GM12878 (cell line): ENCODE results near the gene TSHZ3. TPM values are rescaled to one million over a fixed set of nuclear protein-coding genes. Genes with fewer than 3 reads are reported as not detected.

Source experiments
- ATAC-seq: fragments of 200-7000 bp; cut with Tn5 transposase; 3 replicates; pipeline ENCODE4 v1.9.1; 2020; ENCODE audit warnings: mild to moderate bottlenecking, moderate library complexity
- BruUV-seq: library from RNA; stranded (reverse); fragments of 400-500 nt; replicated peaks from 2 replicates; lab custom pipeline; 2021; lab: Mats Ljungman, UMichigan
- CTCF ChIA-PET: fragments of 300-600 bp; sonication (Branson Sonifier 250); formaldehyde crosslinking; extraction: SDS; loops from one replicate; lab custom pipeline; 2021; ENCODE audit warnings: inconsistent platforms; lab: Yijun Ruan, JAX
- POLR2A ChIA-PET: fragments of 350-600 bp; formaldehyde crosslinking; extraction: SDS; loops from one replicate; lab custom pipeline; 2021; ENCODE audit warnings: inconsistent platforms; lab: Charles Lee
- RAD21 ChIA-PET: fragments of 300-600 bp; sonication (Branson Sonifier 250); formaldehyde crosslinking; loops from one replicate; lab custom pipeline; 2023; ENCODE audit warnings: antibody characterized with exemption; ENCODE audit not compliant: unreplicated experiment; lab: Charles Lee
- SMC1A ChIA-PET: fragments of 300-600 bp; sonication (Branson Sonifier 250); formaldehyde crosslinking; loops from one replicate; lab custom pipeline; 2023; ENCODE audit not compliant: unreplicated experiment, uncharacterized antibody; lab: Charles Lee
- DNase-seq: peaks from one replicate; pipeline ENCODE4 v3.0.0-alpha.2; 2011; ENCODE audit warnings: low read depth, low spot score
- FAIRE-seq: peaks from 3 replicates; lab custom pipeline; 2011; peaks lifted over from hg19 to GRCh38; lab: Jason Lieb, UNC
- H2AFZ ChIP-seq: 2 replicates; pipeline ENCODE4 v1.6.0; 2011; ENCODE audit warnings: low read depth, low read length, control low read depth; ENCODE audit not compliant: control insufficient read depth
- H3K27ac ChIP-seq: 2 replicates; pipeline ENCODE4 v1.5.1; 2011; ENCODE audit warnings: control low read depth; ENCODE audit not compliant: control insufficient read depth, insufficient read depth
- H3K27me3 ChIP-seq, 2 experiments: replicated peaks in 1 of 2; 2 replicates each; pipeline versions ENCODE4 v1.6.0 to v1.6.1; 2011; ENCODE audit warnings: low read length in 1 of 2; ENCODE audit not compliant: control insufficient read depth in 2 of 2, insufficient read depth in 2 of 2
- H3K36me3 ChIP-seq, 2 experiments: 2 replicates each; pipeline ENCODE4 v1.5.1; 2011; ENCODE audit warnings: low read length in 1 of 2; ENCODE audit not compliant: control insufficient read depth in 2 of 2, insufficient read depth in 2 of 2
- H3K4me1 ChIP-seq: 2 replicates; pipeline ENCODE4 v1.6.1; 2011; ENCODE audit warnings: mild to moderate bottlenecking, low read length, moderate library complexity, mixed read lengths; ENCODE audit not compliant: control insufficient read depth, insufficient read depth
- H3K4me2 ChIP-seq: 2 replicates; pipeline ENCODE4 v1.6.0; 2011; ENCODE audit warnings: control low read depth; ENCODE audit not compliant: control insufficient read depth, insufficient read depth
- H3K4me3 ChIP-seq: fragments of 200-600 bp; sonication (generic); 2 replicates; pipeline ENCODE4 v1.5.1; 2016
- H3K79me2 ChIP-seq: 2 replicates; pipeline ENCODE4 v1.6.0; 2011; ENCODE audit warnings: low read length; ENCODE audit not compliant: control insufficient read depth, insufficient read depth
- H3K9ac ChIP-seq: 2 replicates; pipeline ENCODE4 v1.8.0; 2011; ENCODE audit warnings: low read length, control low read depth, mixed read lengths; ENCODE audit not compliant: control insufficient read depth, insufficient read depth
- H3K9me3 ChIP-seq: replicated peaks from 3 replicates; pipeline ENCODE4 v1.5.1; 2011; ENCODE audit warnings: mild to moderate bottlenecking, low read length; ENCODE audit not compliant: control insufficient read depth, insufficient read depth
- H4K20me1 ChIP-seq: 2 replicates; pipeline ENCODE4 v1.6.0; 2011; ENCODE audit not compliant: control insufficient read depth, insufficient read depth
- CHD1 ChIP-seq: IDR thresholded peaks from 2 replicates; pipeline ENCODE4 v1.6.1; 2012; ENCODE audit warnings: low read depth, low read length, improper control_type of control experiment
- CREM ChIP-seq: IDR thresholded peaks from 2 replicates; pipeline ENCODE4 v1.6.1; 2014; ENCODE audit warnings: antibody characterized with exemption, low read depth
- EED ChIP-seq: sonication (generic); IDR thresholded peaks from 2 replicates; pipeline ENCODE4 v1.6.1; 2016; ENCODE audit warnings: antibody characterized with exemption, low read depth
- FOS ChIP-seq: IDR thresholded peaks from 3 replicates; pipeline ENCODE4 v1.6.1; 2011; ENCODE audit warnings: borderline replicate concordance; ENCODE audit not compliant: insufficient read length; ENCODE audit errors: extremely low read depth
- FOXM1 ChIP-seq: IDR thresholded peaks from 2 replicates; pipeline ENCODE4 v1.6.1; 2012; ENCODE audit warnings: low read depth, mild to moderate bottlenecking, inconsistent platforms, low read length, moderate library complexity
- PBX3 ChIP-seq: IDR thresholded peaks from 2 replicates; pipeline ENCODE4 v1.6.1; 2011; ENCODE audit warnings: mild to moderate bottlenecking, low read depth, low read length, moderate library complexity; ENCODE audit not compliant: insufficient replicate concordance
- USF2 ChIP-seq: IDR thresholded peaks from 2 replicates; pipeline ENCODE4 v1.6.1; 2011; ENCODE audit warnings: low read depth, low read length, improper control_type of control experiment, borderline replicate concordance
- WGBS: methylation state at CpG from one replicate; pipeline ENCODE4 v1.1.6; 2016; ENCODE audit warnings: low lambda C conversion rate; ENCODE audit not compliant: insufficient replicate concordance, insufficient coverage; ENCODE audit errors: missing lambda C conversion rate; 5-methylcytosine and 5-hydroxymethylcytosine counted together
- in situ Hi-C: fragments of 300-500 bp; cut with MboI; formaldehyde crosslinking; loops from 9 replicates; pipeline ENCODE4 v1.14.3; 2018; ENCODE audit warnings: mixed read lengths
- intact Hi-C: fragments of 100-400 bp; cut with micrococcal nuclease; formaldehyde crosslinking; loops from one replicate; pipeline ENCODE4 v1.14.2; 2022; ENCODE audit not compliant: unreplicated experiment
- polyA plus RNA-seq, 11 experiments: library from polyadenylated mRNA; depleted of rRNA in 4 of 11; unstranded in 6 of 11; stranded (reverse) in 5 of 11; fragments of >200 nt; fragmentation: Nextera tagmentation in 4 of 11; fragmentation: Illumina TruSeq in 1 of 11; extraction: Ambion mirVana in 4 of 11; extraction: Trizol in 1 of 11; gene quantifications; 1 replicate in 1 of 11; 2 replicates in 10 of 11; pipeline versions ENCODE4 v1.2.1 to v1.2.3, GENCODE V29; 2011 to 2016; ENCODE audit warnings: inconsistent platforms in 2 of 11, missing spikeins in 2 of 11, low read depth in 1 of 11
- total RNA-seq, 4 experiments: library from RNA; depleted of rRNA in 3 of 4; stranded (reverse); fragments of >200 nt in 3 of 4; fragmentation: Illumina TruSeq in 1 of 4; extraction: Trizol in 1 of 4; gene quantifications; 2 replicates each; pipeline versions ENCODE4 v1.2.1 to v1.2.3, GENCODE V29; 2013 to 2021
- TF ChIP-seq, protein P1 (sequence below): IDR thresholded peaks from 2 replicates; pipeline ENCODE4 v1.6.1; 2012; ENCODE audit warnings: mild to moderate bottlenecking, low read depth, low read length
- TF ChIP-seq, protein P2 (sequence below): fragments of 150-350 bp; IDR thresholded peaks from 2 replicates; pipeline ENCODE4 v1.6.1; 2014; ENCODE audit warnings: mild to moderate bottlenecking, low read depth, low read length

Gene TSHZ3
- total and polyA plus RNA-seq, 10 of the 15 experiments (the other 5 are each of a cell fraction or from before 2014, with no cell fraction given) = 0.23 TPM; not detected in 9

- Histone ChIP-seq H3K4me2 (no peak overlapping the region), H4K20me1 (no peaks in the 10 kb centered on the region), H2AFZ (no peak overlapping the region), H3K27me3 (no peaks in the 10 kb centered on the region), H3K9me3 (no peaks in the 10 kb centered on the region; the same call in 2 of the 3 replicates), H3K4me1 (no peaks in the 10 kb centered on the region), H3K4me3 (no peak overlapping the region), H3K79me2 (no peaks in the 10 kb centered on the region), H3K27ac (no peak overlapping the region), H3K36me3 (no peaks in the 10 kb centered on the region), H3K9ac (no peak overlapping the region)
- ChIA-PET SMC1A (no interaction called here), RAD21 (no interaction called here), CTCF (no interaction called here), POLR2A (no interaction called here)
- no TSS peak for BruUV-seq
- 21% methylated on average over 10 of the region's 10 CpGs for WGBS
- TF ChIP-seq USF2 = no peak
- FAIRE-seq (no peak), DNase-seq (no peak), ATAC-seq (no peak)
- in situ Hi-C loops (no loop called here), intact Hi-C loops (no loop called here)
These were observed 59.8 kb downstream of the TSHZ3 start for GRCh38 chr19:31289381-31289880.

DNA sequence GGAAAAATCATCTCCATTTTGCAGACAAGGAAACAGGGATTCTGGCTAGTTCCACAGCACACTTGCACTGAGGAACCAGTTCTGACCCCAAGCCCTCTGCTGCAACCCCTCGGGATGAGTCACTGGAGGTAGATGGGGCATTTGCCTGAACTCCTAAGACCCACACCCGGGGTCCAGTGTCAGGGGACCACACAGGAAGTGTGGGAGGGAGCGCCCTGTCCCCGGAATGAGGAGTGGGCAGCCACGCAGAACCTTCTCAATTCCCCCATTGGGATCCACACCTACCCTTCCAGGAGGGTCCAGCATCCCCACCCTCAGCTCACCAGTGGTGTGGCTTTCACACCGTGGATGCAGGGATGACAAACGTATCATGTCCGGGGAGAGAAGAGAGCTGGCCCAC, 62.7 kb downstream of the TSHZ3 start:
- in situ Hi-C loops (no loop called here), intact Hi-C loops (no loop called here)
- BruUV-seq = no TSS peak
- Histone ChIP-seq H3K4me2 (no peak overlapping the region), H3K27ac (no peak overlapping the region), H2AFZ (no peak overlapping the region), H3K4me3 (no peak overlapping the region), H3K9ac (no peak overlapping the region), H3K4me1 (no peaks in the 10 kb centered on the region), H4K20me1 (no peaks in the 10 kb centered on the region), H3K79me2 (no peaks in the 10 kb centered on the region), H3K27me3 (no peaks in the 10 kb centered on the region), H3K36me3 (no peaks in the 10 kb centered on the region), H3K9me3 (no peaks in the 10 kb centered on the region; the same call in 2 of the 3 replicates)
- FAIRE-seq = no peak
- ChIA-PET SMC1A (no interaction called here), CTCF (no interaction called here), RAD21 (no interaction called here), POLR2A (no interaction called here)
- DNase-seq = no peak
- WGBS = 11% methylated on average over 8 of the region's 8 CpGs
- no peak for ATAC-seq
- TF ChIP-seq, protein P1, sequence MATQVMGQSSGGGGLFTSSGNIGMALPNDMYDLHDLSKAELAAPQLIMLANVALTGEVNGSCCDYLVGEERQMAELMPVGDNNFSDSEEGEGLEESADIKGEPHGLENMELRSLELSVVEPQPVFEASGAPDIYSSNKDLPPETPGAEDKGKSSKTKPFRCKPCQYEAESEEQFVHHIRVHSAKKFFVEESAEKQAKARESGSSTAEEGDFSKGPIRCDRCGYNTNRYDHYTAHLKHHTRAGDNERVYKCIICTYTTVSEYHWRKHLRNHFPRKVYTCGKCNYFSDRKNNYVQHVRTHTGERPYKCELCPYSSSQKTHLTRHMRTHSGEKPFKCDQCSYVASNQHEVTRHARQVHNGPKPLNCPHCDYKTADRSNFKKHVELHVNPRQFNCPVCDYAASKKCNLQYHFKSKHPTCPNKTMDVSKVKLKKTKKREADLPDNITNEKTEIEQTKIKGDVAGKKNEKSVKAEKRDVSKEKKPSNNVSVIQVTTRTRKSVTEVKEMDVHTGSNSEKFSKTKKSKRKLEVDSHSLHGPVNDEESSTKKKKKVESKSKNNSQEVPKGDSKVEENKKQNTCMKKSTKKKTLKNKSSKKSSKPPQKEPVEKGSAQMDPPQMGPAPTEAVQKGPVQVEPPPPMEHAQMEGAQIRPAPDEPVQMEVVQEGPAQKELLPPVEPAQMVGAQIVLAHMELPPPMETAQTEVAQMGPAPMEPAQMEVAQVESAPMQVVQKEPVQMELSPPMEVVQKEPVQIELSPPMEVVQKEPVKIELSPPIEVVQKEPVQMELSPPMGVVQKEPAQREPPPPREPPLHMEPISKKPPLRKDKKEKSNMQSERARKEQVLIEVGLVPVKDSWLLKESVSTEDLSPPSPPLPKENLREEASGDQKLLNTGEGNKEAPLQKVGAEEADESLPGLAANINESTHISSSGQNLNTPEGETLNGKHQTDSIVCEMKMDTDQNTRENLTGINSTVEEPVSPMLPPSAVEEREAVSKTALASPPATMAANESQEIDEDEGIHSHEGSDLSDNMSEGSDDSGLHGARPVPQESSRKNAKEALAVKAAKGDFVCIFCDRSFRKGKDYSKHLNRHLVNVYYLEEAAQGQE = no peak
- TF ChIP-seq PBX3 (no peak), FOXM1 (no peak), CREM (no peak), EED (no peak), FOS (no peak), CHD1 (no peak)
- TF ChIP-seq, protein P2, sequence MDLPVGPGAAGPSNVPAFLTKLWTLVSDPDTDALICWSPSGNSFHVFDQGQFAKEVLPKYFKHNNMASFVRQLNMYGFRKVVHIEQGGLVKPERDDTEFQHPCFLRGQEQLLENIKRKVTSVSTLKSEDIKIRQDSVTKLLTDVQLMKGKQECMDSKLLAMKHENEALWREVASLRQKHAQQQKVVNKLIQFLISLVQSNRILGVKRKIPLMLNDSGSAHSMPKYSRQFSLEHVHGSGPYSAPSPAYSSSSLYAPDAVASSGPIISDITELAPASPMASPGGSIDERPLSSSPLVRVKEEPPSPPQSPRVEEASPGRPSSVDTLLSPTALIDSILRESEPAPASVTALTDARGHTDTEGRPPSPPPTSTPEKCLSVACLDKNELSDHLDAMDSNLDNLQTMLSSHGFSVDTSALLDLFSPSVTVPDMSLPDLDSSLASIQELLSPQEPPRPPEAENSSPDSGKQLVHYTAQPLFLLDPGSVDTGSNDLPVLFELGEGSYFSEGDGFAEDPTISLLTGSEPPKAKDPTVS = no peak
